HCT116 (cell line): ENCODE measurements around the gene C9.

Experiments
- CEBPB ChIP-seq: IDR thresholded peaks from 2 replicates; pipeline ENCODE4 v1.6.1; 2012; ENCODE audit warnings: low read depth
- EGR1 ChIP-seq: IDR thresholded peaks from 2 replicates; pipeline ENCODE4 v1.6.1; 2012; ENCODE audit warnings: low read depth
- EZH2 ChIP-seq: fragments of 200-600 bp; sonication (generic); IDR thresholded peaks from 2 replicates; pipeline ENCODE4 v1.6.1; 2017; ENCODE audit warnings: antibody characterized with exemption, mixed run types
- EZH2phosphoT487 ChIP-seq: fragments of 200-600 bp; IDR thresholded peaks from 2 replicates; pipeline ENCODE4 v1.6.1; 2018; ENCODE audit warnings: antibody characterized with exemption, borderline replicate concordance
- POLR2A ChIP-seq: IDR thresholded peaks from 2 replicates; pipeline ENCODE4 v1.7.0; 2011; ENCODE audit warnings: borderline replicate concordance; ENCODE audit not compliant: insufficient read depth, insufficient read length; ENCODE audit errors: extremely low read depth
- POLR2AphosphoS5 ChIP-seq: IDR thresholded peaks from 2 replicates; pipeline ENCODE4 v1.6.1; 2011; ENCODE audit warnings: mild to moderate bottlenecking, low read depth, low read length, moderate library complexity
- TCF7L2 ChIP-seq: IDR thresholded peaks from 2 replicates; pipeline ENCODE4 v1.7.0; 2011; ENCODE audit warnings: borderline replicate concordance, inconsistent platforms; ENCODE audit not compliant: insufficient read depth, insufficient read length; ENCODE audit errors: extremely low read depth
- YY1 ChIP-seq: IDR thresholded peaks from 2 replicates; pipeline ENCODE4 v1.6.1; 2011; ENCODE audit warnings: low read length, low read depth, moderate library complexity, mild to moderate bottlenecking; ENCODE audit not compliant: insufficient replicate concordance; ENCODE audit errors: extremely low read depth
- TF ChIP-seq, protein P1 (sequence below), 3 experiments: fragments of 200-600 bp in 1 of 3; sonication (generic) in 1 of 3; IDR thresholded peaks in 2 of 3; conservative IDR thresholded peaks in 1 of 3; 2 replicates each; pipeline ENCODE4 v1.5.1; 2012 to 2017; ENCODE audit warnings: low read depth in 2 of 3, low read length in 2 of 3, antibody characterized with exemption in 1 of 3, borderline replicate concordance in 1 of 3, control low read depth in 1 of 3, mild to moderate bottlenecking in 1 of 3, mixed read lengths in 1 of 3, mixed run types in 1 of 3, moderate library complexity in 1 of 3; ENCODE audit not compliant: insufficient read depth in 1 of 3
- TF ChIP-seq, protein P2 (sequence below): IDR thresholded peaks from 2 replicates; pipeline ENCODE4 v1.6.1; 2012
- TF ChIP-seq, protein P3 (sequence below): IDR thresholded peaks from 2 replicates; pipeline ENCODE4 v1.6.1; 2012; ENCODE audit warnings: low read depth

DNA sequence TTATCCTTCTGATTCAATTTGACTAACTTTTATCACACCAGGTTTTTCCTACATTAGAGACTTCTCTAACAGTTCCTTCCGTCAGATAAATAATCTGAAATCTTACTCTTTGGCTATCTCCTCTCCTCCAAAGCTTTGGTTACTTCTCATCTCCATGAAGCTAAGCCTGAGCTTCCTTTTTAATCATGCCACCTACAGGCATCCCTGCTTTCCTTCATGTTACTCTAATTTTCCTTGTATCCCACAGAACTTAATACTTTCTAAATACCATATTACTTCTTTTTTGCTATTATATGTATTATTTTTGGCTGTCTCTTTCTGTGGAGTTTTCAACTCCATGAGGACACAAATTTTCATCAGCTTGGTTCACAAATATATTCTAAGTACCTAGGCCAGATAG, 49.7 kb downstream of the C9 start:
- TF ChIP-seq, protein P1, sequence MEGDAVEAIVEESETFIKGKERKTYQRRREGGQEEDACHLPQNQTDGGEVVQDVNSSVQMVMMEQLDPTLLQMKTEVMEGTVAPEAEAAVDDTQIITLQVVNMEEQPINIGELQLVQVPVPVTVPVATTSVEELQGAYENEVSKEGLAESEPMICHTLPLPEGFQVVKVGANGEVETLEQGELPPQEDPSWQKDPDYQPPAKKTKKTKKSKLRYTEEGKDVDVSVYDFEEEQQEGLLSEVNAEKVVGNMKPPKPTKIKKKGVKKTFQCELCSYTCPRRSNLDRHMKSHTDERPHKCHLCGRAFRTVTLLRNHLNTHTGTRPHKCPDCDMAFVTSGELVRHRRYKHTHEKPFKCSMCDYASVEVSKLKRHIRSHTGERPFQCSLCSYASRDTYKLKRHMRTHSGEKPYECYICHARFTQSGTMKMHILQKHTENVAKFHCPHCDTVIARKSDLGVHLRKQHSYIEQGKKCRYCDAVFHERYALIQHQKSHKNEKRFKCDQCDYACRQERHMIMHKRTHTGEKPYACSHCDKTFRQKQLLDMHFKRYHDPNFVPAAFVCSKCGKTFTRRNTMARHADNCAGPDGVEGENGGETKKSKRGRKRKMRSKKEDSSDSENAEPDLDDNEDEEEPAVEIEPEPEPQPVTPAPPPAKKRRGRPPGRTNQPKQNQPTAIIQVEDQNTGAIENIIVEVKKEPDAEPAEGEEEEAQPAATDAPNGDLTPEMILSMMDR (IDR thresholded peaks at IDR 0.05 in 2 of 3, conservative IDR thresholded peaks at IDR 0.05 in 1 of 3; ENCODE audit: borderline replicate concordance in 1 of 3, insufficient read depth in 1 of 3, low read depth in 2 of 3, low read length in 2 of 3), result no peak; a peak in 1 of 6 replicates
- no peak for TF ChIP-seq TCF7L2
- TF ChIP-seq POLR2A, result no peak
- TF ChIP-seq, protein P2, sequence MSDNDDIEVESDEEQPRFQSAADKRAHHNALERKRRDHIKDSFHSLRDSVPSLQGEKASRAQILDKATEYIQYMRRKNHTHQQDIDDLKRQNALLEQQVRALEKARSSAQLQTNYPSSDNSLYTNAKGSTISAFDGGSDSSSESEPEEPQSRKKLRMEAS, result no peak
- TF ChIP-seq EZH2phosphoT487, result no peak
- no peak for TF ChIP-seq EZH2
- TF ChIP-seq YY1, result no peak
- TF ChIP-seq, protein P3, sequence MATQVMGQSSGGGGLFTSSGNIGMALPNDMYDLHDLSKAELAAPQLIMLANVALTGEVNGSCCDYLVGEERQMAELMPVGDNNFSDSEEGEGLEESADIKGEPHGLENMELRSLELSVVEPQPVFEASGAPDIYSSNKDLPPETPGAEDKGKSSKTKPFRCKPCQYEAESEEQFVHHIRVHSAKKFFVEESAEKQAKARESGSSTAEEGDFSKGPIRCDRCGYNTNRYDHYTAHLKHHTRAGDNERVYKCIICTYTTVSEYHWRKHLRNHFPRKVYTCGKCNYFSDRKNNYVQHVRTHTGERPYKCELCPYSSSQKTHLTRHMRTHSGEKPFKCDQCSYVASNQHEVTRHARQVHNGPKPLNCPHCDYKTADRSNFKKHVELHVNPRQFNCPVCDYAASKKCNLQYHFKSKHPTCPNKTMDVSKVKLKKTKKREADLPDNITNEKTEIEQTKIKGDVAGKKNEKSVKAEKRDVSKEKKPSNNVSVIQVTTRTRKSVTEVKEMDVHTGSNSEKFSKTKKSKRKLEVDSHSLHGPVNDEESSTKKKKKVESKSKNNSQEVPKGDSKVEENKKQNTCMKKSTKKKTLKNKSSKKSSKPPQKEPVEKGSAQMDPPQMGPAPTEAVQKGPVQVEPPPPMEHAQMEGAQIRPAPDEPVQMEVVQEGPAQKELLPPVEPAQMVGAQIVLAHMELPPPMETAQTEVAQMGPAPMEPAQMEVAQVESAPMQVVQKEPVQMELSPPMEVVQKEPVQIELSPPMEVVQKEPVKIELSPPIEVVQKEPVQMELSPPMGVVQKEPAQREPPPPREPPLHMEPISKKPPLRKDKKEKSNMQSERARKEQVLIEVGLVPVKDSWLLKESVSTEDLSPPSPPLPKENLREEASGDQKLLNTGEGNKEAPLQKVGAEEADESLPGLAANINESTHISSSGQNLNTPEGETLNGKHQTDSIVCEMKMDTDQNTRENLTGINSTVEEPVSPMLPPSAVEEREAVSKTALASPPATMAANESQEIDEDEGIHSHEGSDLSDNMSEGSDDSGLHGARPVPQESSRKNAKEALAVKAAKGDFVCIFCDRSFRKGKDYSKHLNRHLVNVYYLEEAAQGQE, result no peak
- TF ChIP-seq POLR2AphosphoS5, result no peak
- no peak for TF ChIP-seq EGR1
- TF ChIP-seq CEBPB, result no peak
